Astrocyte (in vitro differentiated cells and primary cell): ENCODE measurements around the gene LNX2.

Experiments
- CTCF ChIP-seq: IDR thresholded peaks from 2 replicates; pipeline ENCODE4 v1.5.1; 2011; ENCODE audit warnings: low read depth, mild to moderate bottlenecking, inconsistent platforms, low read length, moderate library complexity; ENCODE audit not compliant: insufficient read depth
- EZH2 ChIP-seq: IDR thresholded peaks from 2 replicates; pipeline ENCODE4 v1.6.1; 2012; ENCODE audit warnings: mild to moderate bottlenecking, low read length, inconsistent platforms; ENCODE audit not compliant: insufficient read depth

- TF ChIP-seq CTCF (no peak), EZH2 (no peak)
Observed at GRCh38 chr13:27524981-27525975, 95.1 kb downstream of the LNX2 start.
